ENCODE results near the gene SLC40A1. TPM values are rescaled to one million over a fixed set of nuclear protein-coding genes. Genes with fewer than 3 reads are reported as not detected.

The SLC40A1 gene
- total and polyA plus RNA-seq, 4 experiments from 2014 or later: 27.4 to 328 (median 64.2) TPM

GRCh38 chr2:189551808-189552207 lies 28.8 kb downstream of the SLC40A1 start:
- peaks cover 2 to 11% (median 5%) of the 10 kb centered on the region in 4 donors for H3K4me1 Mint-ChIP-seq
- ChIA-PET CTCF (ENCODE audit: partially characterized antibody) (interaction anchor here (0.6 to 0.7 kb wide), 2 partner anchors 71 to 273 kb away, joined by 3 read pairs; no protein-coding TSS in a partner anchor), POLR2A (ENCODE audit: partially characterized antibody) (no interaction called here)
- H3K27ac Mint-ChIP-seq: no peak overlapping the region
- no peaks in the 10 kb centered on the region for H3K36me3 Mint-ChIP-seq
- DNase-seq: no peak
- no peak overlapping the region for H3K27ac ChIP-seq (ENCODE audit: low read depth, low read length)
- intact Hi-C loops (cut with micrococcal nuclease): no loop called here
- no peaks in the 10 kb centered on the region for H3K36me3 ChIP-seq (ENCODE audit: insufficient read depth, low read length)
- H3K9me3 Mint-ChIP-seq: no peaks in the 10 kb centered on the region
- no peak overlapping the region for H3K4me3 ChIP-seq (ENCODE audit: low read length in 2 of 2)
- H3K27me3 Mint-ChIP-seq: no peaks in the 10 kb centered on the region
- no peaks in the 10 kb centered on the region for H3K27me3 ChIP-seq (ENCODE audit: insufficient read depth, low read length)
- no peaks in the 10 kb centered on the region for H3K4me1 ChIP-seq (ENCODE audit: insufficient read depth, low read length)
- no peaks in the 10 kb centered on the region for H3K9me3 ChIP-seq (ENCODE audit: control insufficient read depth in 1 of 2, low read length in 2 of 2)
- no peak overlapping the region for H3K4me3 Mint-ChIP-seq

GRCh38 chr2:189549449-189549832 lies 31.1 kb downstream of the SLC40A1 start:
- H3K4me3 ChIP-seq (ENCODE audit: low read length in 2 of 2): no peak overlapping the region
- no peaks in the 10 kb centered on the region for H3K9me3 ChIP-seq (ENCODE audit: control insufficient read depth in 1 of 2, low read length in 2 of 2)
- no peak overlapping the region for H3K27ac ChIP-seq (ENCODE audit: low read depth, low read length)
- no peaks in the 10 kb centered on the region for H3K4me1 ChIP-seq (ENCODE audit: insufficient read depth, low read length)
- Mint-ChIP-seq H3K36me3 (no peaks in the 10 kb centered on the region), H3K27me3 (peaks cover 0 to 2% of the 10 kb centered on the region in 2 donors), H3K9me3 (no peaks in the 10 kb centered on the region), H3K4me3 (no peak overlapping the region), H3K4me1 (peaks cover 0 to 2% (median 0%) of the 10 kb centered on the region in 4 donors), H3K27ac (no peak overlapping the region)
- no peaks in the 10 kb centered on the region for H3K27me3 ChIP-seq (ENCODE audit: insufficient read depth, low read length)
- POLR2A ChIA-PET (ENCODE audit: partially characterized antibody): no interaction called here
- intact Hi-C loops (cut with micrococcal nuclease): no loop called here
- CTCF ChIA-PET (ENCODE audit: partially characterized antibody): no interaction called here
- no peaks in the 10 kb centered on the region for H3K36me3 ChIP-seq (ENCODE audit: insufficient read depth, low read length)
- DNase-seq: no peak

- Mint-ChIP-seq H3K27ac (no peak overlapping the region), H3K9me3 (no peaks in the 10 kb centered on the region), H3K4me1 (peaks cover 0 to 2% (median 0%) of the 10 kb centered on the region in 4 donors), H3K4me3 (no peak overlapping the region), H3K36me3 (no peaks in the 10 kb centered on the region), H3K27me3 (peaks cover 0 to 2% of the 10 kb centered on the region in 2 donors)
- H3K27me3 ChIP-seq (ENCODE audit: insufficient read depth, low read length): no peaks in the 10 kb centered on the region
- H3K36me3 ChIP-seq (ENCODE audit: insufficient read depth, low read length): no peaks in the 10 kb centered on the region
- no peak overlapping the region for H3K27ac ChIP-seq (ENCODE audit: low read depth, low read length)
- ChIA-PET CTCF (ENCODE audit: partially characterized antibody) (interaction anchor here (0.7 kb wide), 1 partner anchor 17 kb away, joined by 3 read pairs; no protein-coding TSS in a partner anchor), POLR2A (ENCODE audit: partially characterized antibody) (no interaction called here)
- intact Hi-C loops (cut with micrococcal nuclease): no loop called here
- H3K4me1 ChIP-seq (ENCODE audit: insufficient read depth, low read length): no peaks in the 10 kb centered on the region
- no peak for DNase-seq
- no peak overlapping the region for H3K4me3 ChIP-seq (ENCODE audit: low read length in 2 of 2)
- no peaks in the 10 kb centered on the region for H3K9me3 ChIP-seq (ENCODE audit: control insufficient read depth in 1 of 2, low read length in 2 of 2)
Measured at GRCh38 chr2:189548666-189549448, 31.7 kb downstream of the SLC40A1 start.

GRCh38 chr2:189545418-189545817 lies 35.2 kb downstream of the SLC40A1 start:
- Histone ChIP-seq H3K9me3 (ENCODE audit: control insufficient read depth in 1 of 2, low read length in 2 of 2) (no peaks in the 10 kb centered on the region), H3K36me3 (ENCODE audit: insufficient read depth, low read length) (no peaks in the 10 kb centered on the region), H3K27ac (ENCODE audit: low read depth, low read length) (no peak overlapping the region), H3K4me1 (ENCODE audit: insufficient read depth, low read length) (no peaks in the 10 kb centered on the region), H3K27me3 (ENCODE audit: insufficient read depth, low read length) (no peaks in the 10 kb centered on the region), H3K4me3 (ENCODE audit: low read length in 2 of 2) (no peak overlapping the region)
- Mint-ChIP-seq H3K36me3 (no peaks in the 10 kb centered on the region), H3K27ac (no peak overlapping the region), H3K4me1 (no peaks in the 10 kb centered on the region), H3K9me3 (peaks cover 0 to 2% (median 0%) of the 10 kb centered on the region in 8 donors), H3K27me3 (peaks cover 0 to 2% of the 10 kb centered on the region in 2 donors), H3K4me3 (no peak overlapping the region)
- intact Hi-C loops (cut with micrococcal nuclease): no loop called here
- POLR2A ChIA-PET (ENCODE audit: partially characterized antibody): no interaction called here
- no peak for DNase-seq
- CTCF ChIA-PET (ENCODE audit: partially characterized antibody): no interaction called here

- intact Hi-C loops (cut with micrococcal nuclease): no loop called here
- no peak overlapping the region for H3K4me3 ChIP-seq (ENCODE audit: low read length in 2 of 2)
- H3K27ac ChIP-seq (ENCODE audit: low read depth, low read length): no peak overlapping the region
- POLR2A ChIA-PET (ENCODE audit: partially characterized antibody): no interaction called here
- H3K36me3 ChIP-seq (ENCODE audit: insufficient read depth, low read length): no peaks in the 10 kb centered on the region
- H3K4me1 Mint-ChIP-seq: no peaks in the 10 kb centered on the region
- no peaks in the 10 kb centered on the region for H3K27me3 ChIP-seq (ENCODE audit: insufficient read depth, low read length)
- CTCF ChIA-PET (ENCODE audit: partially characterized antibody): no interaction called here
- no peak for DNase-seq
- H3K9me3 Mint-ChIP-seq: peaks cover 0 to 5% (median 0%) of the 10 kb centered on the region in 8 donors
- no peak overlapping the region for H3K4me3 Mint-ChIP-seq
- no peaks in the 10 kb centered on the region for H3K9me3 ChIP-seq (ENCODE audit: control insufficient read depth in 1 of 2, low read length in 2 of 2)
- no peak overlapping the region for H3K27ac Mint-ChIP-seq
- H3K36me3 Mint-ChIP-seq: no peaks in the 10 kb centered on the region
- no peaks in the 10 kb centered on the region for H3K4me1 ChIP-seq (ENCODE audit: insufficient read depth, low read length)
- H3K27me3 Mint-ChIP-seq: peaks cover 2% of the 10 kb centered on the region in 2 donors
Measured at GRCh38 chr2:189544318-189545042, 36.1 kb downstream of the SLC40A1 start.

GRCh38 chr2:189543367-189543766 lies 37.2 kb downstream of the SLC40A1 start:
- Mint-ChIP-seq H3K4me3 (no peak overlapping the region), H3K27ac (no peak overlapping the region), H3K4me1 (no peaks in the 10 kb centered on the region), H3K9me3 (peaks cover 0 to 5% (median 0%) of the 10 kb centered on the region in 8 donors), H3K36me3 (no peaks in the 10 kb centered on the region), H3K27me3 (peaks cover 2% of the 10 kb centered on the region in 2 donors)
- intact Hi-C loops (cut with micrococcal nuclease): no loop called here
- POLR2A ChIA-PET (ENCODE audit: partially characterized antibody): no interaction called here
- no peak for DNase-seq
- Histone ChIP-seq H3K36me3 (ENCODE audit: insufficient read depth, low read length) (no peaks in the 10 kb centered on the region), H3K4me1 (ENCODE audit: insufficient read depth, low read length) (no peaks in the 10 kb centered on the region), H3K27ac (ENCODE audit: low read depth, low read length) (no peak overlapping the region), H3K9me3 (ENCODE audit: control insufficient read depth in 1 of 2, low read length in 2 of 2) (no peaks in the 10 kb centered on the region), H3K27me3 (ENCODE audit: insufficient read depth, low read length) (no peaks in the 10 kb centered on the region), H3K4me3 (ENCODE audit: low read length in 2 of 2) (no peak overlapping the region)
- CTCF ChIA-PET (ENCODE audit: partially characterized antibody): no interaction called here

- H3K36me3 ChIP-seq (ENCODE audit: insufficient read depth, low read length): no peaks in the 10 kb centered on the region
- ChIA-PET CTCF (ENCODE audit: partially characterized antibody) (no interaction called here), POLR2A (ENCODE audit: partially characterized antibody) (no interaction called here)
- Mint-ChIP-seq H3K27ac (no peak overlapping the region), H3K27me3 (peaks cover 2% of the 10 kb centered on the region in 2 donors), H3K4me1 (no peaks in the 10 kb centered on the region), H3K4me3 (no peak overlapping the region), H3K9me3 (peaks cover 0 to 5% (median 0%) of the 10 kb centered on the region in 8 donors), H3K36me3 (no peaks in the 10 kb centered on the region)
- H3K4me3 ChIP-seq (ENCODE audit: low read length in 2 of 2): no peak overlapping the region
- H3K27me3 ChIP-seq (ENCODE audit: insufficient read depth, low read length): no peaks in the 10 kb centered on the region
- intact Hi-C loops (cut with micrococcal nuclease): no loop called here
- no peak for DNase-seq
- H3K27ac ChIP-seq (ENCODE audit: low read depth, low read length): no peak overlapping the region
- H3K9me3 ChIP-seq (ENCODE audit: control insufficient read depth in 1 of 2, low read length in 2 of 2): no peaks in the 10 kb centered on the region
- no peaks in the 10 kb centered on the region for H3K4me1 ChIP-seq (ENCODE audit: insufficient read depth, low read length)
Measured at GRCh38 chr2:189542145-189542882, 38.3 kb downstream of the SLC40A1 start.

Data from CD4-positive, alpha-beta memory T cell (primary cell).